ENCODE results near the gene RIPOR3.
"Not testable (repeated sequence)": the region's sequence is repeated elsewhere in the genome, so short reads cannot be mapped to it uniquely, and the experiment has no call there.

RIPOR3 gene

DNA sequence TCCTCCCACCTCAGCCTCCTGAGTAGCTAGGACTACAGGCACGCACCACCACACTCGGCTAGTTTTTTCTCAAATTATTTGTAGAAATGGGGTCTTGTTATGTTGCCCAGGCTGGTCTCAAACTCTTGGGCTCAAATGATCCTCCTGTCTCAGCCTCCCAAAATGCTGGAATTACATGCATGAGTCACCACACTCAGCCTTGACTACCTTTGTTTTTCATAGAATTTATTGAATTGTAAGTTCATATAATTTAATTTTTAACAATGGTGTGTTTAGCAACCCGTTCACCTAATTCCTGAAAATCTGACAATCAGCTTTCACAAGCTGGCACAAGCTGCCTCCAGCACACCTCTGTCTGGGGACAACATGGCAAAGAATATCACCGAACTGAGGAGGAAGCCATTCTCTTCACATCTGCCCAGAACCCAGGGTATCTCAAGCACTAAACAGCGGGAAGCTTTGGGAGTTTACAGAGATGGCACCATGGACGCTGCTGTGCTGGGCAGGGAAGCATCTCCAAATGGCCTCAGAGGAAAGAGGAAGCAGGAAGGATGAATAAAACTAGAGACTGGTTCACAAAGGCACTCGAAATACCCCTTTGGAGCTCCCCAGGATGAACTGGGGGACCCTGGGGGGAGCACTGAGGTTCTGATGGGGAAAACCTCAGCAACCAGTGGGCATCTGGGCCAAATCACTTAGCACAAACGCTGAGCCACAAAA lies 2.9 kb downstream of the RIPOR3 start:
- intact Hi-C loops (cut with micrococcal nuclease) = no loop called here
- H3K36me3 Mint-ChIP-seq (ENCODE audit: low read depth) = no peaks in the 10 kb centered on the region
- H3K27ac Mint-ChIP-seq = no peak overlapping the region
- H3K9me3 Mint-ChIP-seq = no peaks in the 10 kb centered on the region
- H3K4me1 Mint-ChIP-seq (ENCODE audit: low read depth) = peaks cover 11% of the 10 kb centered on the region
- H3K27me3 Mint-ChIP-seq = peaks cover 47% of the 10 kb centered on the region
- no peak overlapping the region for H3K4me3 Mint-ChIP-seq

GRCh38 chr20:50686821-50687220 lies 4.5 kb downstream of the RIPOR3 start:
- H3K4me1 Mint-ChIP-seq (ENCODE audit: low read depth) = peaks cover 8% of the 10 kb centered on the region
- H3K36me3 Mint-ChIP-seq (ENCODE audit: low read depth) = no peaks in the 10 kb centered on the region
- H3K9me3 Mint-ChIP-seq = no peaks in the 10 kb centered on the region
- H3K27ac Mint-ChIP-seq = no peak overlapping the region
- peaks cover 35% of the 10 kb centered on the region for H3K27me3 Mint-ChIP-seq
- no peak overlapping the region for H3K4me3 Mint-ChIP-seq
- intact Hi-C loops (cut with micrococcal nuclease) = no loop called here

- Mint-ChIP-seq H3K4me3 (no peak overlapping the region), H3K27ac (no peak overlapping the region), H3K36me3 (ENCODE audit: low read depth) (no peaks in the 10 kb centered on the region), H3K9me3 (no peaks in the 10 kb centered on the region), H3K4me1 (ENCODE audit: low read depth) (no peaks in the 10 kb centered on the region), H3K27me3 (peaks cover 7% of the 10 kb centered on the region)
- intact Hi-C loops (cut with micrococcal nuclease) = no loop called here
Observed at GRCh38 chr20:50683570-50683969, 7.8 kb downstream of the RIPOR3 start.

GRCh38 chr20:50682947-50683530 lies 8.3 kb downstream of the RIPOR3 start:
- no peaks in the 10 kb centered on the region for H3K4me1 Mint-ChIP-seq (ENCODE audit: low read depth)
- H3K27me3 Mint-ChIP-seq = peaks cover 5% of the 10 kb centered on the region
- no peak overlapping the region for H3K4me3 Mint-ChIP-seq
- H3K27ac Mint-ChIP-seq = no peak overlapping the region
- H3K36me3 Mint-ChIP-seq (ENCODE audit: low read depth) = no peaks in the 10 kb centered on the region
- no peaks in the 10 kb centered on the region for H3K9me3 Mint-ChIP-seq
- intact Hi-C loops (cut with micrococcal nuclease) = no loop called here

DNA sequence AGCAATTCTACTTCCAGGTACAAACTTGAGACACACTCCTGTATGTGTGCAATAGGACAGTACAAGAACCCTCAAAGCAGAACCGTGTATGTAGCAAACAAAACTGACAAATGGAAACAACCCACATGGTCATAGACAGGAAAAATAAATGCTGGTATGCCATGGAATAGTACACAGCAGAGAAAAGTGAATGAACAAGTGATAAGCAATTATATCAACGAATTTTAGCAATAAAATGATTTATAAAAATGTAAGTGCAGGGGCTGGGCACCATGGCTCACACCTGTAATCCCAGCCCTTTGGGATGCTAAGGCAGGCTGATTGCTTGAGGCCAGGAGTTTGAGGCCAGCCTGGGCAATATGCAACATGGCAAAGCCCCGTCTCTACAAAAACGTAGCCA lies 9.3 kb downstream of the RIPOR3 start:
- no peaks in the 10 kb centered on the region for H3K4me1 Mint-ChIP-seq (ENCODE audit: low read depth)
- H3K27me3 Mint-ChIP-seq = peaks cover 5% of the 10 kb centered on the region
- no peak overlapping the region for H3K4me3 Mint-ChIP-seq
- intact Hi-C loops (cut with micrococcal nuclease) = no loop called here
- H3K27ac Mint-ChIP-seq = no peak overlapping the region
- no peaks in the 10 kb centered on the region for H3K36me3 Mint-ChIP-seq (ENCODE audit: low read depth)
- H3K9me3 Mint-ChIP-seq = no peaks in the 10 kb centered on the region

DNA sequence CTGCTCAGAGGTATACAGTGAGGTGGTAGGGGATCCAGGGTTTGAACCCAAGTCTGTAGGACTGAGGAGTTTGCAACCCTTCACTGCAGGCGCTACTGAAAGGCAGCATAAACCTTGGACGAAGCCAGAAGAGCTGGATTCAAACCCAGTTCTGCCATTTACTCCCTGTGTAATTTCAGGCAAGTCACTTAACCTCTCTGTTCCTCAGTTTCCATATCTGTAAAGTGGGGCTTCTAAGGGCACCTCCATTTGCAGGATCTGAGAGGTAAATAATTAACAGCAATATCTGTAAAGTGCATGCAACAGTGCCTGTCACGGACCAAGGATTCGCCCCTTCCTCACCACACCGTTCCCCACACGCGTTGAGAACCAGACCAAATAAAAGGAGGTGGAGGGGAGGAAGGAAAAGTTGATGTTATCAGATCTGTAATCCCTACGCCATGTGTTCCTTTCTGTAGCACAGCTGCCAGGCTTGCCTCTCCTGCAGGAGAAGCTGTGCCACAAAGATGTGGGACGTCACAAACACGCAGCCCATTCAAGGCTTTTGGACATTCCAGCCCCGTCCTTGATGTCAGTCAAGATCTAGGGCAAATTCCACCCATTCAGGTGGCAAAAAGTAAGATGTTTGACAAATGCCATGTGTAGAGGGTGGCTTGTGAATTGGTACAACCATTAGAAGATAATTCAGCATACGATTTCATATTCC lies 9.8 kb downstream of the RIPOR3 start:
- intact Hi-C loops (cut with micrococcal nuclease) = no loop called here
- no peak overlapping the region for H3K4me3 Mint-ChIP-seq
- H3K27me3 Mint-ChIP-seq = peaks cover 5% of the 10 kb centered on the region
- H3K4me1 Mint-ChIP-seq (ENCODE audit: low read depth) = no peaks in the 10 kb centered on the region
- no peak overlapping the region for H3K27ac Mint-ChIP-seq
- no peaks in the 10 kb centered on the region for H3K36me3 Mint-ChIP-seq (ENCODE audit: low read depth)
- no peaks in the 10 kb centered on the region for H3K9me3 Mint-ChIP-seq

DNA sequence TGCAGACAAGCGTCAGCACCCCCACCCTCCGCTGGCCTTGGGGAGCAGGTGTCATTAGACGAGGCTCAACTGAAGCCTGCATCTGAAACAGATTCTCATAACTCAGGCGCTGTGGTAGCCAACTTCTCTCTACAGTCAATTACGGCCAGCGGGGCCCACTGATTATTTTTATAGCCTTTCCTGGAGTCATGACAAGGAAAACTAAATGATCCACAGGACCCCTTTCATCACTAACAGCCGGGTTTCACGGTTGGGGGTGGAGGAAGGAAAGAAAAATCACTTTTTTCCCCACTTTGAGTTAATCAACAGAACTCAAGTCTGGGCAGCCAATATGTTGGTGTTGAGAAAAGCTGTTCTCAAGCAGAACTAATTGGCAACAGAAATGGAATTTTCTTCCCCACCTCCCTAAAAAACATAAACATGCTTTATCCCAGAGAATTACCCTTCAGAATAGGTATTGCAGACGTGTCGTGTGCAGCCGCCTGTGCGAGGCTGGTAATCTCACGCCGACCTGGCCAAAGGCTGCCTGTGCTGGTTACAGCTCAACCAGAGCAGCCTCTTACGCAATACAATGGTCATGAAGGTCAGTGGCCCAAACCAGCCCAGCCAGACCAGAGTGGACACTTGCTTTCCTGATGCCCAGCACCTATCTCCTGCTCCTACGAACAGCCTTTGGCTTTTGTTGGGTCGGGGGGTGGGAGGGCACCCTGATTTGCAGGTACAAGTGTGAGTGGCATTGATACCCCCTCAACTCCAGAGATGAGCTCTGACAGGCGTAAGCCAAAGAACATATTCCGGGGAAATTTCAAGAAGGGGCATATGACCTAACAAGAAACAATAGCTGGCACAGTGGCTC lies 11.0 kb downstream of the RIPOR3 start:
- intact Hi-C loops (cut with micrococcal nuclease) = no loop called here
- Mint-ChIP-seq H3K4me3 (no peak overlapping the region), H3K9me3 (no peaks in the 10 kb centered on the region), H3K36me3 (ENCODE audit: low read depth) (no peaks in the 10 kb centered on the region), H3K27me3 (peaks cover 5% of the 10 kb centered on the region), H3K27ac (no peak overlapping the region), H3K4me1 (ENCODE audit: low read depth) (no peaks in the 10 kb centered on the region)

DNA sequence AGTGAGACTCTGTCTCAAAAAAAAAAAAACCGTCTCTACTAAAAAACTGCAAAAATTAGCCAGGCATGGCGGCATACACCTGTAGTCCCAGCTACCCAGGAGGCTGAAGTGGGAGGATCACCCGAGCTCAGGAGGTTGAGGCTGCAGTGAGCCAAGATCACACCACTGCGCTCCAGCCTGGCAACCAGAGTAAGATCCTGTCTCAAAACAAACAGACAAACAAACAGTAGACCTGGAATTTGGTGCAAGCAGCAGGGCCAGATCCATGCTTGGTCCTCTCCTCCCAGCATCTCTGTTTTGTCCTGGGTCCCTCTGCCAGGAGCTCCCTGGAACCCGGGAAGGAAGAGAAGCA lies 11.6 kb downstream of the RIPOR3 start:
- Mint-ChIP-seq H3K9me3 (no peaks in the 10 kb centered on the region), H3K27ac (no peak overlapping the region), H3K4me3 (no peak overlapping the region), H3K27me3 (peaks cover 5% of the 10 kb centered on the region), H3K4me1 (ENCODE audit: low read depth) (no peaks in the 10 kb centered on the region), H3K36me3 (ENCODE audit: low read depth) (no peaks in the 10 kb centered on the region)
- intact Hi-C loops (cut with micrococcal nuclease) = no loop called here

DNA sequence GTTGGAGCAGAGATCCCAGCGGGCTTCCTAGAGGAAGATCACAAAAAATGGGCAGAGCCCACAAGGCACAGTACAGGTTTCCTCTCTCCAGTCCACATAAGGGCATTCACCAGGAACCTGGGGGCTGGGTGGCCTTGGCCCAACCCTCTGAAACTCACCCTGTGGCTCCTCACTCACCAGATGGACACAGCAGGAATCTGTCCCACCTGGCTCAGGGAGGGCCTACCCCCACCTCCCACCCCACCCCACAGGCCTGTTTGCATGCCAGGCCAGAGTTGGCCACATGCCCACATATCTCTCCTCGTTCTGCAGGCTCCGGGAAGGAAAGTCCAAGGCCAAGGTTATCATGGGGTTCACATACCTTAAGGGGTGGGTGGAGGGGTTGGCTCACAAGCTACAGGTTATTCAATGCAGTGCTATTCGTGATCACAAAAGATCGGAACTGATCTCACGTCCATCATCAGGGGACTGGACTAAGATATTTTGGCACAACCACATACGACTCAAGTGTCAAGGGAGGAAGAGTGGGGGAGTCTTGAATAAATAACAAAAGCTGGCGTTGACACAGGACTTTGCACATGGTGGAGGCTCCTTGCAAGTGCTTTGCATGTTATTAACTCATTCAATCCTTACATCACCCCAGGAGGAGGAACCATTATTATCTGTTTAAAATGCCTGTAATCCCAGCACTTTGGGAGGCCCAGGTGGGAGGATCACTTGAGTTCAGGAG lies 13.0 kb downstream of the RIPOR3 start:
- no peak overlapping the region for H3K27ac Mint-ChIP-seq
- no peaks in the 10 kb centered on the region for H3K4me1 Mint-ChIP-seq (ENCODE audit: low read depth)
- intact Hi-C loops (cut with micrococcal nuclease) = no loop called here
- no peaks in the 10 kb centered on the region for H3K9me3 Mint-ChIP-seq
- no peak overlapping the region for H3K4me3 Mint-ChIP-seq
- peaks cover 5% of the 10 kb centered on the region for H3K27me3 Mint-ChIP-seq
- no peaks in the 10 kb centered on the region for H3K36me3 Mint-ChIP-seq (ENCODE audit: low read depth)

GRCh38 chr20:50676858-50677257 lies 14.5 kb downstream of the RIPOR3 start:
- intact Hi-C loops (cut with micrococcal nuclease) = no loop called here
- no peak overlapping the region for H3K4me3 Mint-ChIP-seq
- no peak overlapping the region for H3K27ac Mint-ChIP-seq
- peaks cover 4% of the 10 kb centered on the region for H3K27me3 Mint-ChIP-seq
- no peaks in the 10 kb centered on the region for H3K36me3 Mint-ChIP-seq (ENCODE audit: low read depth)
- H3K4me1 Mint-ChIP-seq (ENCODE audit: low read depth) = no peaks in the 10 kb centered on the region
- H3K9me3 Mint-ChIP-seq = no peaks in the 10 kb centered on the region

- not testable (repeated sequence) for H3K36me3 Mint-ChIP-seq (ENCODE audit: low read depth)
Observed at GRCh38 chr20:50676377-50676731, 15.0 kb downstream of the RIPOR3 start.

GRCh38 chr20:50675671-50676376 lies 15.5 kb downstream of the RIPOR3 start:
- no peak overlapping the region for H3K4me3 Mint-ChIP-seq
- H3K27ac Mint-ChIP-seq = no peak overlapping the region
- H3K27me3 Mint-ChIP-seq = peaks cover 5% of the 10 kb centered on the region
- no peaks in the 10 kb centered on the region for H3K9me3 Mint-ChIP-seq
- intact Hi-C loops (cut with micrococcal nuclease) = no loop called here
- H3K36me3 Mint-ChIP-seq (ENCODE audit: low read depth) = no peaks in the 10 kb centered on the region
- no peaks in the 10 kb centered on the region for H3K4me1 Mint-ChIP-seq (ENCODE audit: low read depth)

More at GRCh38 chr20:50676377-50676731, 15.0 kb downstream of the RIPOR3 start:
- H3K4me3 Mint-ChIP-seq; H3K27ac Mint-ChIP-seq; H3K9me3 Mint-ChIP-seq; H3K27me3 Mint-ChIP-seq; intact Hi-C loops (cut with micrococcal nuclease); H3K4me1 Mint-ChIP-seq (ENCODE audit: low read depth): not testable (repeated sequence)

GRCh38 chr20:50674138-50674825 lies 17.1 kb downstream of the RIPOR3 start:
- Mint-ChIP-seq H3K9me3 (no peaks in the 10 kb centered on the region), H3K27ac (no peak overlapping the region), H3K36me3 (ENCODE audit: low read depth) (no peaks in the 10 kb centered on the region), H3K4me1 (ENCODE audit: low read depth) (no peaks in the 10 kb centered on the region), H3K4me3 (no peak overlapping the region), H3K27me3 (peaks cover 2% of the 10 kb centered on the region)
- intact Hi-C loops (cut with micrococcal nuclease) = no loop called here
